ENCODE measurements around the gene ADGRL3. TPM values are rescaled to one million over a fixed set of nuclear protein-coding genes. Genes with fewer than 3 reads are reported as not detected.

The ADGRL3 gene
- polyA plus RNA-seq (2011; rRNA removed) (0.01 TPM in 1 of 2 replicates, not detected in the other), polyA minus RNA-seq (2011; rRNA and poly(A)+ RNA removed) (0.10 TPM in 1 of 2 replicates, not detected in the other)

DNA sequence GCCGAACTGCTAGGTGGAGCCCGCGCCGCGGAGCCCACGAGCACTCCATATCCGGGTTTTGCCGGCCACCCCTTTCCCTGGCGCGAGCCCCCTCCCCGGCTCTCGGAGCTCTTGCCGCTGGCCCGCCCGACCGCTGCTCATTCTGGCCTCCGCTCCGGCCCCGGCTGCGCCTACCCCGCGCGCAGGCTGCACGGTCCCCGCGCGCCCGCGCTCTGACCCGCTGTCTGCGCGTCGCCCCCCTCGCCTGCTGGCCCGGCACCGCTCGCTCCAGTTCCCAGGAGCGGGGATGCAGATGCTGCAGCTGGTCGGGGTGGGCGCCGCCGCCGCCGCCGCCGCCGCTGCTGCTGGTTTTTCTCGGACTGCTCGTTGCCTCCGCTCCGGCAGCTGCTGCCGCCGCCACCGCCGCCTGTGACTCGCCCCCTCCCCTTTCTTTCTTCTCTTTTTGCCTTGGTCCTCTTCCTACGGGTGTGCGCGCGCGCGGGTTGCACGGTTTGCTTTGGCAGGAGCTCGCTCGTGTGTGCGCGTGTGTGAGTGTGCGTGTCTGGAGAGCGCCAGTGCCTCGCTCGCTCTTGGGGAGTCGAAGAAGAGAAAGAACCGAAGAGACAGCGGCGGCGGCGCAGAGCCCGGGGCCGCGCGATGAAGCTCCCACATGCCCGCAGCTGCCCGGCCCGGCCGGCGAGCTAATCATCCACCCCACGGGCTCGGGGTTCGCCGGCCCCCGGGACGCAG lies at the start of gene ADGRL3:
ADGRL3 (plus strand) TSS at position 140 of the 729 bp plus-strand sequence.
- ChIA-PET CTCF (interaction anchor here (1.6 kb wide), 1 partner anchor 658 kb away, joined by 4 read pairs; no protein-coding TSS in a partner anchor), POLR2A (no interaction called here)
- DNase-seq (ENCODE audit: low read depth): no peak
- no peaks in the 10 kb centered on the region for H3K36me3 ChIP-seq (ENCODE audit: control insufficient read depth, insufficient read depth, low read length)
- H3K27me3 ChIP-seq (ENCODE audit: control insufficient read depth, insufficient read depth, low read length): peaks cover 26% of the 10 kb centered on the region
- H3K4me3 ChIP-seq (ENCODE audit: low read depth, low read length): peak within 1 kb of the TSS; percentile 29
- TF ChIP-seq, protein P1, sequence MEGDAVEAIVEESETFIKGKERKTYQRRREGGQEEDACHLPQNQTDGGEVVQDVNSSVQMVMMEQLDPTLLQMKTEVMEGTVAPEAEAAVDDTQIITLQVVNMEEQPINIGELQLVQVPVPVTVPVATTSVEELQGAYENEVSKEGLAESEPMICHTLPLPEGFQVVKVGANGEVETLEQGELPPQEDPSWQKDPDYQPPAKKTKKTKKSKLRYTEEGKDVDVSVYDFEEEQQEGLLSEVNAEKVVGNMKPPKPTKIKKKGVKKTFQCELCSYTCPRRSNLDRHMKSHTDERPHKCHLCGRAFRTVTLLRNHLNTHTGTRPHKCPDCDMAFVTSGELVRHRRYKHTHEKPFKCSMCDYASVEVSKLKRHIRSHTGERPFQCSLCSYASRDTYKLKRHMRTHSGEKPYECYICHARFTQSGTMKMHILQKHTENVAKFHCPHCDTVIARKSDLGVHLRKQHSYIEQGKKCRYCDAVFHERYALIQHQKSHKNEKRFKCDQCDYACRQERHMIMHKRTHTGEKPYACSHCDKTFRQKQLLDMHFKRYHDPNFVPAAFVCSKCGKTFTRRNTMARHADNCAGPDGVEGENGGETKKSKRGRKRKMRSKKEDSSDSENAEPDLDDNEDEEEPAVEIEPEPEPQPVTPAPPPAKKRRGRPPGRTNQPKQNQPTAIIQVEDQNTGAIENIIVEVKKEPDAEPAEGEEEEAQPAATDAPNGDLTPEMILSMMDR (IDR thresholded peaks at IDR 0.05; ENCODE audit: insufficient read depth, low read depth, low read length): no peak

DNA sequence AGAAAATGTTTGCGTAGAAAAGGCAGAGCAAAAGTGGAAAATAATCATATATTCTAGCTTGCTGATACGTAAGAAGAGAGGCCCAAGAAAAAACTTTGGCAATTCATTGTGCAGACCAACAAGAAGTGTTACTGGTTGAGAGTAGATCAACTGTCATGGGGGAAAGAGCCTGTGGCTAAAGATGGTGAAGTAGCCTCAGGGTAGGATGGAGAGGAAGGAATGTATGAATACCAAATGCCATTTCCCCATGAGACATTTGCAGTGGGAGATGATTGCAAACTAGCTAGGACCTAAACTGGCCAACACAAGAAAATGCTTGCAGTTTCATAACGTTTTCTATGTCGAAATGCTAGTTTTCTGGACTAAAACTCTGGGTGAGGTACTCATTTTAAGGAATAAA lies 47.7 kb upstream of the ADGRL3 start:
- ChIA-PET CTCF (no interaction called here), POLR2A (no interaction called here)
- TF ChIP-seq, protein P1 (IDR thresholded peaks at IDR 0.05; ENCODE audit: insufficient read depth, low read depth, low read length): no peak
- Histone ChIP-seq H3K4me3 (ENCODE audit: low read depth, low read length) (no peak overlapping the region), H3K27me3 (ENCODE audit: control insufficient read depth, insufficient read depth, low read length) (no peaks in the 10 kb centered on the region), H3K36me3 (ENCODE audit: control insufficient read depth, insufficient read depth, low read length) (no peaks in the 10 kb centered on the region)
- no peak for DNase-seq (ENCODE audit: low read depth)

DNA sequence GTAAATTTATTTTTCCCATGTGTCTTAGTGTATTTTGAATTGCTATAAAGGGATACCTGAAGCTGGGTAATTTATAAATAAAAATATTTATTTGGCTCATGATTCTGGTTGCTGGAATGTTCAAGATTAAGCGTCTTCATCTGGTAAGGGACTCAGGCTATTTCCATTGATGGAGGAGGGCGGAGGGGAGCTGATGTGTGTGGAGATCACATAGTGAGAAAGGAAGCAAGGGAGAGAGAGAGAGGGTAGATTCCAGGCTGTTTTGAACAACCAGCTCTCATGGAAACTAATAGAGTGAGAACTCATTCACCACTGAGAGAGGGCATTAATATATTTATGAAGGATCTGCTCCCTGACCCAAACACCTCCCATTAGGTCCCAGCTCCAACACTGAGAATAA lies 39.6 kb upstream of the ADGRL3 start:
- ChIA-PET CTCF (no interaction called here), POLR2A (no interaction called here)
- Histone ChIP-seq H3K36me3 (ENCODE audit: control insufficient read depth, insufficient read depth, low read length) (no peaks in the 10 kb centered on the region), H3K4me3 (ENCODE audit: low read depth, low read length) (no peak overlapping the region), H3K27me3 (ENCODE audit: control insufficient read depth, insufficient read depth, low read length) (no peaks in the 10 kb centered on the region)
- TF ChIP-seq, protein P1 (IDR thresholded peaks at IDR 0.05; ENCODE audit: insufficient read depth, low read depth, low read length): no peak
- DNase-seq (ENCODE audit: low read depth): no peak

DNA sequence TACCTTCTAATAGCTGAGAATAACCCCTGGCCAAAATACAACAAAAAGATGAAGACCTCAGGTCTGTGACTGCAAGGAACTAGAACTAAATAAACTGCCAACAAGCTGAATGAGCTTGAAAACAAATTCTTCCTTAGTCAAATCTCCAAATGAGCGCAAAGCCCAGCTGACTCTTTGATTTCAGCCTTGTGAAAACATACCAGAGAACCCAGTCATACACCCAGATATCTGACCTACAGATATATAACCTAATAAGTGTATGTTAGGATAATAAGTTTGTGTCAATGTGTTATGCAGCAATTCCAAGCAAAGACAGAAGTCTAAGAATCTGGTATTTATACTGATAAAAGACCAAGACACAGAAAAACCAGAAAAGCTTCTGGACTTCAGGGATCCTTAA lies 38.0 kb upstream of the ADGRL3 start:
- H3K27me3 ChIP-seq (ENCODE audit: control insufficient read depth, insufficient read depth, low read length): no peaks in the 10 kb centered on the region
- POLR2A ChIA-PET: no interaction called here
- TF ChIP-seq, protein P1 (IDR thresholded peaks at IDR 0.05; ENCODE audit: insufficient read depth, low read depth, low read length): no peak
- no peak for DNase-seq (ENCODE audit: low read depth)
- no peak overlapping the region for H3K4me3 ChIP-seq (ENCODE audit: low read depth, low read length)
- CTCF ChIA-PET: interaction anchor here (0.7 kb wide), 1 partner anchor 1923 kb away, joined by 3 read pairs; no protein-coding TSS in a partner anchor
- no peaks in the 10 kb centered on the region for H3K36me3 ChIP-seq (ENCODE audit: control insufficient read depth, insufficient read depth, low read length)

DNA sequence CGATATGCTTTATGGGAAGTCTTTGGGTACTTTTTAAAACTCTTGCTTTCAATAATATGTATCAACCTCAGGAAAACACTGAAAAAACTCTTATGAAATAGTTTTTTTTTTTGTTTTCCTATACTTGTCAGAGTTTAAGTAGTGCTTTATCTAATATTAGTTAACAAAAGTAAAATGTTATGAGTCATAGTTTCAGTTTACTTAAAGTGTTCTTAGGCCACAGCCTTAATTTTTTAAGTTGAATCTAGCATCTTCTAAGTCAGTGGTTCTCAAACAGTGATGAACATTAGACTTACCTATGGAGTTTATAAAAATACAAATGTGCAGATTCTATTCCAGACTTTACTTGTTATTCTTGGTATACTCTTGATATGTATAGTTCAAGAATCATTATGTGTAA lies 26.3 kb upstream of the ADGRL3 start:
- Histone ChIP-seq H3K4me3 (ENCODE audit: low read depth, low read length) (no peak overlapping the region), H3K27me3 (ENCODE audit: control insufficient read depth, insufficient read depth, low read length) (no peaks in the 10 kb centered on the region), H3K36me3 (ENCODE audit: control insufficient read depth, insufficient read depth, low read length) (no peaks in the 10 kb centered on the region)
- CTCF ChIA-PET: no interaction called here
- POLR2A ChIA-PET: no interaction called here
- TF ChIP-seq, protein P1 (IDR thresholded peaks at IDR 0.05; ENCODE audit: insufficient read depth, low read depth, low read length): no peak
- DNase-seq (ENCODE audit: low read depth): no peak
